ENCODE measurements around the gene ADRA2A.

Gene ADRA2A

GRCh38 chr10:111109501-111110242, 32.8 kb downstream of the ADRA2A start:
- FAIRE-seq (no peak), DNase-seq (ENCODE audit: insufficient read length, low spot score) (no peak)

GRCh38 chr10:111110771-111111170, 33.9 kb downstream of the ADRA2A start:
- FAIRE-seq, result no peak
- no peak for DNase-seq (ENCODE audit: insufficient read length, low spot score)

GRCh38 chr10:111112333-111112732, 35.5 kb downstream of the ADRA2A start:
- no peak for DNase-seq (ENCODE audit: insufficient read length, low spot score)

GRCh38 chr10:111113238-111113960, 36.6 kb downstream of the ADRA2A start:
- no peak for FAIRE-seq

More at GRCh38 chr10:111112333-111112732, 35.5 kb downstream of the ADRA2A start:
- FAIRE-seq, result no peak

GRCh38 chr10:111113961-111114757, 37.3 kb downstream of the ADRA2A start:
- FAIRE-seq (no peak), DNase-seq (ENCODE audit: insufficient read length, low spot score) (no peak)

More at GRCh38 chr10:111113238-111113960, 36.6 kb downstream of the ADRA2A start:
- DNase-seq (ENCODE audit: insufficient read length, low spot score), result no peak

- FAIRE-seq, result no peak
- no peak for DNase-seq (ENCODE audit: insufficient read length, low spot score)
These were observed 38.1 kb downstream of the ADRA2A start for GRCh38 chr10:111114758-111115500.

GRCh38 chr10:111116211-111116610, 39.4 kb downstream of the ADRA2A start:
- FAIRE-seq, result no peak
- no peak for DNase-seq (ENCODE audit: insufficient read length, low spot score)

- DNase-seq (ENCODE audit: insufficient read length, low spot score) (no peak), FAIRE-seq (no peak)
These were observed 40.1 kb downstream of the ADRA2A start for GRCh38 chr10:111116762-111117445.

GRCh38 chr10:111117528-111118277, 40.9 kb downstream of the ADRA2A start:
- DNase-seq (ENCODE audit: insufficient read length, low spot score), result no peak
- no peak for FAIRE-seq

- DNase-seq (ENCODE audit: insufficient read length, low spot score) (no peak), FAIRE-seq (no peak)
These were observed 41.9 kb downstream of the ADRA2A start for GRCh38 chr10:111118758-111119157.

- FAIRE-seq, result no peak
These were observed 42.8 kb downstream of the ADRA2A start for GRCh38 chr10:111119637-111120036.

GRCh38 chr10:111122127-111122526, 45.3 kb downstream of the ADRA2A start:
- FAIRE-seq (no peak), DNase-seq (ENCODE audit: insufficient read length, low spot score) (no peak)

More at GRCh38 chr10:111119637-111120036, 42.8 kb downstream of the ADRA2A start:
- no peak for DNase-seq (ENCODE audit: insufficient read length, low spot score)

GRCh38 chr10:111123883-111124282, 47.1 kb downstream of the ADRA2A start:
- DNase-seq (ENCODE audit: insufficient read length, low spot score) (no peak), FAIRE-seq (no peak)

- FAIRE-seq (no peak), DNase-seq (ENCODE audit: insufficient read length, low spot score) (no peak)
These were observed 48.3 kb downstream of the ADRA2A start for GRCh38 chr10:111125102-111125501.

GRCh38 chr10:111126077-111126476, 49.2 kb downstream of the ADRA2A start:
- no peak for FAIRE-seq
- DNase-seq (ENCODE audit: insufficient read length, low spot score), result no peak

GRCh38 chr10:111127081-111127848, 50.4 kb downstream of the ADRA2A start:
- DNase-seq (ENCODE audit: insufficient read length, low spot score), result no peak
- no peak for FAIRE-seq

- no peak for DNase-seq (ENCODE audit: insufficient read length, low spot score)
- FAIRE-seq, result no peak
These were observed 51.7 kb downstream of the ADRA2A start for GRCh38 chr10:111128331-111129180.

GRCh38 chr10:111129363-111129762, 52.5 kb downstream of the ADRA2A start:
- DNase-seq (ENCODE audit: insufficient read length, low spot score) (no peak), FAIRE-seq (no peak)

Measured in GM19239 (cell line).